ENCODE results near the gene FRMD4A. TPM values are rescaled to one million over a fixed set of nuclear protein-coding genes. Genes with fewer than 3 reads are reported as not detected.
A peak's percentile ranks its signal among the peaks of the same experiment; 100 is the strongest.

Gene FRMD4A
- total RNA-seq, 5 donors from 2014 or later (not counting 1 experiment from before 2014, with no cell fraction given): 1.3 to 1.8 (median 1.4) TPM

DNA sequence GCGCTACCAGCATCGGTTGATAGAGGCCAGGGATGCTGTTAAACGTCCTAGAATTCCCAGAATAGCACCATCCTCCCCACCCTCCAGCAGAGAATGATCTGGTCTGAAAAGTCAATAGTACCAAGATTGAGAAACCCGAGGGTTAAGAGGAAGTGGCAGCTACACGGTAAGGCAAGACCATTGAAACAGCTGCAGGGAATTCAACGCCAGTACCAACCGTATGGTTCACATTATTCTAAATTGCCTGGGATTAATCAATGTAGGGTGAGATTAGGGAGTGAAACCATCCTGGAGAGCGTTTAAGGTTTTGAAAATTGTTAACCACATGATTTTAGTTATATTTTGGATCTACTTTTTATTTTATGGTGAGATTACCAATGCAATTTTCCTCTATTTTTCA, 391.8 kb downstream of the FRMD4A start:
- Mint-ChIP-seq H3K27me3 (peaks cover 3 to 5% of the 10 kb centered on the region in 2 donors), H3K9me3 (peaks cover 0 to 3% (median 0%) of the 10 kb centered on the region in 3 donors), H3K36me3 (no peaks in the 10 kb centered on the region), H3K4me3 (no peak overlapping the region), H3K4me1 (peaks cover 6 to 20% (median 9%) of the 10 kb centered on the region in 3 donors), H3K27ac (no peak overlapping the region)
- WGBS (ENCODE audit: insufficient coverage): 89% methylated on average over 3 of the region's 8 CpGs
- no peaks in the 10 kb centered on the region for H3K9me3 ChIP-seq
- H3K27me3 ChIP-seq (replicated peaks in 1 of 2; ENCODE audit: control insufficient read depth in 2 of 2, extremely low read depth in 1 of 2, insufficient read depth in 2 of 2, low read length in 1 of 2): peaks cover 0 to 9% of the 10 kb centered on the region in 2 experiments
- ChIA-PET POLR2A (no interaction called here), CTCF (no interaction called here)
- no peak overlapping the region for H3K27ac ChIP-seq (ENCODE audit: low read length)
- no peak overlapping the region for H3K4me3 ChIP-seq (ENCODE audit: control insufficient read depth in 1 of 2, extremely low read depth in 1 of 2, low read length in 1 of 2)
- H3K36me3 ChIP-seq (ENCODE audit: control insufficient read depth in 2 of 2, extremely low read depth in 1 of 2, insufficient read depth in 1 of 2, low read length in 1 of 2): no peaks in the 10 kb centered on the region
- peaks cover 7 to 9% of the 10 kb centered on the region in 2 experiments for H3K4me1 ChIP-seq (ENCODE audit: control insufficient read depth in 1 of 2, extremely low read depth in 1 of 2, insufficient read depth in 2 of 2, low read length in 2 of 2)
- DNase-seq: no peak
- no peak for ATAC-seq (replicated peaks in 1 of 4)

DNA sequence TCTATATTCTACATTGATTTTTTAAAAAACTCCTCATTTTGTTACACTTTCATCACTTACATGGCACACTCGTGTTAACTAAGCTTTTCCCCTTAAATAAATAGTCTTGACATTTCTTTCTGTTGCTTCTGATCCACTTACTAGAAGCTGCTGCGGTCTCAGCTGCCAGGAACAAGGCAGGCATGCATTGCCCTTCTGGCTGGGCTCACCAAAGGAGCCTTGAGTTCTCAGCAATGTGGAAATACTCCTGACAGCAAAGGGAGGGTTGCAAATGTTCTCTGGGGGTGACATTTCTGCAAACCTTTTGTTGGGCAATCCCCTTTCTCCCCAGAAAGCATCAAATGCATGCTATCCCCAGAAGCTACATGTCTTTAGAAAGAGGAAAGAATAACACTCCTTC, 393.9 kb downstream of the FRMD4A start:
- H3K4me3 ChIP-seq (ENCODE audit: control insufficient read depth in 1 of 2, extremely low read depth in 1 of 2, low read length in 1 of 2): no peak overlapping the region
- H3K9me3 Mint-ChIP-seq: peaks cover 0 to 3% (median 0%) of the 10 kb centered on the region in 3 donors
- no peak for ATAC-seq (replicated peaks in 1 of 4)
- peaks cover 0 to 11% of the 10 kb centered on the region in 2 experiments for H3K27me3 ChIP-seq (replicated peaks in 1 of 2; ENCODE audit: control insufficient read depth in 2 of 2, extremely low read depth in 1 of 2, insufficient read depth in 2 of 2, low read length in 1 of 2)
- H3K4me3 Mint-ChIP-seq: no peak overlapping the region
- no peaks in the 10 kb centered on the region for H3K36me3 ChIP-seq (ENCODE audit: control insufficient read depth in 2 of 2, extremely low read depth in 1 of 2, insufficient read depth in 1 of 2, low read length in 1 of 2)
- no peak overlapping the region for H3K27ac ChIP-seq (ENCODE audit: low read length)
- POLR2A ChIA-PET: no interaction called here
- no peak for DNase-seq
- no peak overlapping the region for H3K27ac Mint-ChIP-seq
- CTCF ChIA-PET: interaction anchor here in 1 of 2 donors (0.6 kb wide), 1 partner anchor 1256 kb away, joined by 4 read pairs; no protein-coding TSS in a partner anchor
- no CpG with 5 or more reads among the region's 2 CpGs for WGBS (ENCODE audit: insufficient coverage)
- H3K27me3 Mint-ChIP-seq: peaks cover 3 to 5% of the 10 kb centered on the region in 2 donors
- H3K9me3 ChIP-seq: no peaks in the 10 kb centered on the region
- H3K36me3 Mint-ChIP-seq: no peaks in the 10 kb centered on the region
- peaks cover 0 to 1% (median 0%) of the 10 kb centered on the region in 3 donors for H3K4me1 Mint-ChIP-seq
- peaks cover under 1% of the 10 kb centered on the region in 2 experiments for H3K4me1 ChIP-seq (ENCODE audit: control insufficient read depth in 1 of 2, extremely low read depth in 1 of 2, insufficient read depth in 2 of 2, low read length in 2 of 2)

DNA sequence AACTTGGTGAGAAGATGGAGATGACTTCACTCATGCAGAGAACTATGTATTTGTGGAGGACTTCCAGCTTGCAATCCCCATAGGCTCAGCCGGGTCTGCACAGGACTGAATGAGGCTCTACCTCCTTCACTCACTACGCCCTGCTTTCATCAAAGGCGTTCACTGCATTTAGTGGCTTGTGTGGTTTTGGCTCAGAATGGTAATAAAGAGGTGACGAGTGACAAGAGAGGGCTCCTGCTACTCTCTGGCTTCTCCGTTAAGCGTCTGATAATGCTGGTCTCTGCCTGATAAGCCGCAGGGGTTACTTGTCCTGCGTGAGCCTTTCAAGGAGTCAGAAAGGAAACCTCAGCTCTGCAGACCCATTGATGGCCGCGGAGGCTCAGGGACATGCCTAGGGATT, 400.6 kb downstream of the FRMD4A start:
- Histone ChIP-seq H3K27me3 (replicated peaks in 1 of 2; ENCODE audit: control insufficient read depth in 2 of 2, extremely low read depth in 1 of 2, insufficient read depth in 2 of 2, low read length in 1 of 2) (peaks cover 0 to 6% of the 10 kb centered on the region in 2 experiments), H3K9me3 (no peaks in the 10 kb centered on the region), H3K36me3 (ENCODE audit: control insufficient read depth in 2 of 2, extremely low read depth in 1 of 2, insufficient read depth in 1 of 2, low read length in 1 of 2) (no peaks in the 10 kb centered on the region), H3K27ac (ENCODE audit: low read length) (no peak overlapping the region), H3K4me1 (ENCODE audit: control insufficient read depth in 1 of 2, extremely low read depth in 1 of 2, insufficient read depth in 2 of 2, low read length in 2 of 2) (peaks cover 5 to 14% of the 10 kb centered on the region in 2 experiments), H3K4me3 (ENCODE audit: control insufficient read depth in 1 of 2, extremely low read depth in 1 of 2, low read length in 1 of 2) (peak overlapping the region in 1 of 2 donors; percentile 35)
- 18% methylated on average over 6 of the region's 10 CpGs for WGBS (ENCODE audit: insufficient coverage)
- ChIA-PET CTCF (no interaction called here), POLR2A (no interaction called here)
- H3K27ac Mint-ChIP-seq: no peak overlapping the region
- DNase-seq (peak in 32 of 35 experiments; percentile 1 to 58 (median 26)), ATAC-seq (replicated peaks in 1 of 4) (peak; percentile 83 to 99 (median 92))
- H3K36me3 Mint-ChIP-seq: no peaks in the 10 kb centered on the region
- H3K4me1 Mint-ChIP-seq: peaks cover 10 to 21% (median 16%) of the 10 kb centered on the region in 3 donors
- no peaks in the 10 kb centered on the region for H3K9me3 Mint-ChIP-seq
- peaks cover 5 to 6% of the 10 kb centered on the region in 2 donors for H3K27me3 Mint-ChIP-seq
- H3K4me3 Mint-ChIP-seq: peak overlapping the region in 1 of 3 donors; percentile 55

GRCh38 chr10:13928451-13928850, 402.3 kb downstream of the FRMD4A start:
- peaks cover 10 to 21% (median 16%) of the 10 kb centered on the region in 3 donors for H3K4me1 Mint-ChIP-seq
- no peak overlapping the region for H3K4me3 ChIP-seq (ENCODE audit: control insufficient read depth in 1 of 2, extremely low read depth in 1 of 2, low read length in 1 of 2)
- no peak for ATAC-seq (replicated peaks in 1 of 4)
- H3K27me3 ChIP-seq (replicated peaks in 1 of 2; ENCODE audit: control insufficient read depth in 2 of 2, extremely low read depth in 1 of 2, insufficient read depth in 2 of 2, low read length in 1 of 2): peaks cover 0 to 3% of the 10 kb centered on the region in 2 experiments
- H3K9me3 Mint-ChIP-seq: no peaks in the 10 kb centered on the region
- no peaks in the 10 kb centered on the region for H3K36me3 ChIP-seq (ENCODE audit: control insufficient read depth in 2 of 2, extremely low read depth in 1 of 2, insufficient read depth in 1 of 2, low read length in 1 of 2)
- no peaks in the 10 kb centered on the region for H3K36me3 Mint-ChIP-seq
- no peak for DNase-seq
- H3K27ac Mint-ChIP-seq: no peak overlapping the region
- H3K27ac ChIP-seq (ENCODE audit: low read length): no peak overlapping the region
- H3K4me3 Mint-ChIP-seq: no peak overlapping the region
- CTCF ChIA-PET: interaction anchor here in 1 of 2 donors (0.6 kb wide), 1 partner anchor 626 kb away, joined by 3 read pairs; no protein-coding TSS in a partner anchor
- H3K9me3 ChIP-seq: no peaks in the 10 kb centered on the region
- H3K4me1 ChIP-seq (ENCODE audit: control insufficient read depth in 1 of 2, extremely low read depth in 1 of 2, insufficient read depth in 2 of 2, low read length in 2 of 2): peaks cover 5 to 14% of the 10 kb centered on the region in 2 experiments
- POLR2A ChIA-PET: no interaction called here
- 83% methylated on average over 1 of the region's 3 CpGs for WGBS (ENCODE audit: insufficient coverage)
- peaks cover 5 to 6% of the 10 kb centered on the region in 2 donors for H3K27me3 Mint-ChIP-seq

DNA sequence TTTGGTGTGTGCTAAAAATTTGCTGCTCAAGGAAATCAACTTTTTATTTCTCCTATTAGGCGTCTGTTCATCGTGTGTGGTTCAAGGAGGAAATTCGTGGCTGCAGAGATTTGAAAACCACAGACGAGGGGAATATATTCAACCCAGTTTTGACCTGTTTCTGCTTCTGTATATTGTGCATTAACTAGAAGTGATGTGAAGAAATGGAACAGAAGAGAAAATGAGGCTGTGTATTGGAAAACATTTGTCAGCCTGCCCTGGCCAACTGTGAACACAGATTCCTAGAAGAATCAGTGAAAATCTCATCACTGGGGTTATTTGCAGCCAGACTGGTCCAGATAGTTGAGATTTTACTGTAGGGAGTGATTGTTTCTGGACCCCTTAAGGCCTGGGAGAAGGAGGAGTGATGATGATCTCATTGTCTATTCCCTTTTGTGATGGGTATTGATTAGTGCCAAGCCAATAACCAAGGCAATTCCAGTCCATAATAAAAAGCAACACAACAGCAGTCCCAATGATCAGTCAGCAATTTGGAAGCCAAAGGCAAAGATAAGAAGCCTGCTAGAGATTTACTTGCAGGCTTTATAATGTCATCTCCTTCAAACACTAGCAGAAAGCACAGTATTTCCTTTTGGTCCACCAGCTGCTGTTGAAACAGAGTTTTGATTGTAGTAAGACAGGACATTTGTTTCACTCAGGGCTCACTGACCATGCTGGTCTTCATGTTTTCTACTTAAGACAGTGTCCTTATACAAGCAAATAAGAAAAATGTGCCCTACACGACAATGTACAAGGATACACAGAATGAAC, 404.5 kb downstream of the FRMD4A start:
- Mint-ChIP-seq H3K27ac (no peak overlapping the region), H3K27me3 (peaks cover 5 to 6% of the 10 kb centered on the region in 2 donors), H3K4me3 (no peak overlapping the region), H3K36me3 (no peaks in the 10 kb centered on the region), H3K4me1 (peaks cover 10 to 21% (median 18%) of the 10 kb centered on the region in 3 donors), H3K9me3 (no peaks in the 10 kb centered on the region)
- no peak for DNase-seq
- CTCF ChIA-PET: interaction anchor here in 1 of 2 donors (0.6 kb wide), 1 partner anchor 63 kb away, joined by 3 read pairs; no protein-coding TSS in a partner anchor
- Histone ChIP-seq H3K4me1 (ENCODE audit: control insufficient read depth in 1 of 2, extremely low read depth in 1 of 2, insufficient read depth in 2 of 2, low read length in 2 of 2) (peaks cover 5 to 14% of the 10 kb centered on the region in 2 experiments), H3K27me3 (replicated peaks in 1 of 2; ENCODE audit: control insufficient read depth in 2 of 2, extremely low read depth in 1 of 2, insufficient read depth in 2 of 2, low read length in 1 of 2) (no peaks in the 10 kb centered on the region), H3K27ac (ENCODE audit: low read length) (no peak overlapping the region), H3K9me3 (no peaks in the 10 kb centered on the region), H3K36me3 (ENCODE audit: control insufficient read depth in 2 of 2, extremely low read depth in 1 of 2, insufficient read depth in 1 of 2, low read length in 1 of 2) (no peaks in the 10 kb centered on the region), H3K4me3 (ENCODE audit: control insufficient read depth in 1 of 2, extremely low read depth in 1 of 2, low read length in 1 of 2) (no peak overlapping the region)
- ATAC-seq (replicated peaks in 1 of 4): no peak
- POLR2A ChIA-PET: no interaction called here
- 42% methylated on average over 3 of the region's 5 CpGs for WGBS (ENCODE audit: insufficient coverage)

DNA sequence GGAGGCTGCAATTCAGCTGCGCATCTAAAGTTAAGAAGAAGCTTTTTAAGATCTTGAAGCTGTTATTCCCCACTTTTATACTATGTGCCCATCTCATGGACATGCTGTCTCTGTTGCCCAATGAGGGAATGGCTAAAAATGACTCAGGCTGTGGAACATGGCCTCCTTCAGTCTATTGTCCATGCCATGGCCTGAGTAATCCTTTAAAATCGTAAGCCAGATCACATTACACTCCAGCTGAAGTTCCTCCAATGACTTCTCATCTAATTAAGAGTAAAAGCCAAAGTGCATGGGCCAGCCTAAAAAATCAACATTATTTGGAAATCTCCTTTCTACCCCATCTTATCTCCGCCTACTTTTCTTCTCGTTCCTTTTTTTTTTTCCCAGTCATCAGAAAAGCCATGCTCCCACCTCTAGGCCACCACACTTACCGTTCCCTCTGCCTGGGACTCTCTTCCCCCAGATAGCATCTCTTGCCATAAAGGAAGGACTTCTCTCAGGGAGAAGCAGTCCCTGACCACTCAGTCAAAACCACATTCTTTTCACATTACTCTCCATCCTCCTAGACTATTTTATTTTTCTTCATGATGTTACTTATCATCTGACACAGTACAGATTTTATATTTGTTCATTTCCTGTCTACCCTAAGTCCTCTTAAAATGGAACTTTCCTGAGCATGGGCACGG, 406.5 kb downstream of the FRMD4A start:
- no peaks in the 10 kb centered on the region for H3K27me3 ChIP-seq (replicated peaks in 1 of 2; ENCODE audit: control insufficient read depth in 2 of 2, extremely low read depth in 1 of 2, insufficient read depth in 2 of 2, low read length in 1 of 2)
- Mint-ChIP-seq H3K27ac (no peak overlapping the region), H3K27me3 (peaks cover 5 to 6% of the 10 kb centered on the region in 2 donors), H3K9me3 (no peaks in the 10 kb centered on the region), H3K36me3 (no peaks in the 10 kb centered on the region), H3K4me1 (peaks cover 4 to 11% (median 7%) of the 10 kb centered on the region in 3 donors), H3K4me3 (no peak overlapping the region)
- no peak for DNase-seq
- WGBS (ENCODE audit: insufficient coverage): 87% methylated on average over 4 of the region's 6 CpGs
- no peak for ATAC-seq (replicated peaks in 1 of 4)
- no peak overlapping the region for H3K4me3 ChIP-seq (ENCODE audit: control insufficient read depth in 1 of 2, extremely low read depth in 1 of 2, low read length in 1 of 2)
- H3K9me3 ChIP-seq: no peaks in the 10 kb centered on the region
- no peaks in the 10 kb centered on the region for H3K36me3 ChIP-seq (ENCODE audit: control insufficient read depth in 2 of 2, extremely low read depth in 1 of 2, insufficient read depth in 1 of 2, low read length in 1 of 2)
- CTCF ChIA-PET: no interaction called here
- POLR2A ChIA-PET: interaction anchor here in 1 of 2 donors (0.6 kb wide), 2 partner anchors 191 to 624 kb away, joined by 3 to 9 read pairs; no protein-coding TSS in a partner anchor
- no peaks in the 10 kb centered on the region for H3K4me1 ChIP-seq (ENCODE audit: control insufficient read depth in 1 of 2, extremely low read depth in 1 of 2, insufficient read depth in 2 of 2, low read length in 2 of 2)
- H3K27ac ChIP-seq (ENCODE audit: low read length): no peak overlapping the region
